ENCODE measurements around the gene ESRRA. TPM values are rescaled to one million over a fixed set of nuclear protein-coding genes. Genes with fewer than 3 reads are reported as not detected.

ESRRA gene
- total and polyA plus RNA-seq, 4 donors = 10.8 to 88.4 (median 73.0) TPM

- 91 to 94% methylated on average over 11 of the region's 11 CpGs for WGBS, 2 donors
- H3K9ac ChIP-seq (ENCODE audit: insufficient read depth in 1 of 2, low read length in 2 of 2) = no peak overlapping the region
- H3K9me3 ChIP-seq (ENCODE audit: control insufficient read depth in 4 of 4, insufficient read depth in 3 of 4, low read length in 3 of 4) = no peaks in the 10 kb centered on the region
- ATAC-seq (ENCODE audit: insufficient read depth, low FRiP score) = no peak
- no peak overlapping the region for H3K27ac ChIP-seq (ENCODE audit: low read depth in 1 of 2, low read length in 1 of 2)
- peaks cover 0 to 10% (median 0%) of the 10 kb centered on the region in 5 donors for H3K4me1 ChIP-seq (ENCODE audit: control insufficient read depth in 5 of 5, insufficient read depth in 5 of 5, low read length in 5 of 5)
- no peak for TF ChIP-seq CTCF (IDR thresholded peaks at IDR 0.05; ENCODE audit: control extremely low read depth, extremely low read depth)
- peaks cover 0 to 19% (median 0%) of the 10 kb centered on the region in 4 donors for H3K36me3 ChIP-seq (ENCODE audit: control insufficient read depth in 4 of 4, insufficient read depth in 4 of 4, low read length in 4 of 4)
- no peak overlapping the region for H3K4me3 ChIP-seq
- no peak for DNase-seq
- H3K27me3 ChIP-seq (ENCODE audit: control insufficient read depth in 3 of 3, insufficient read depth in 3 of 3, low read length in 2 of 3) = no peaks in the 10 kb centered on the region
These were observed 19.6 kb downstream of the ESRRA start for GRCh38 chr11:64324692-64325469.

GRCh38 chr11:64327375-64327774, 22.1 kb downstream of the ESRRA start:
- Histone ChIP-seq H3K27ac (ENCODE audit: low read depth in 1 of 2, low read length in 1 of 2) (no peak overlapping the region), H3K4me1 (ENCODE audit: control insufficient read depth in 5 of 5, insufficient read depth in 5 of 5, low read length in 5 of 5) (peaks cover 0 to 9% (median 0%) of the 10 kb centered on the region in 5 donors), H3K27me3 (ENCODE audit: control insufficient read depth in 3 of 3, insufficient read depth in 3 of 3, low read length in 2 of 3) (no peaks in the 10 kb centered on the region), H3K9me3 (ENCODE audit: control insufficient read depth in 4 of 4, insufficient read depth in 3 of 4, low read length in 3 of 4) (no peaks in the 10 kb centered on the region), H3K36me3 (ENCODE audit: control insufficient read depth in 4 of 4, insufficient read depth in 4 of 4, low read length in 4 of 4) (peaks cover 0 to 8% (median 0%) of the 10 kb centered on the region in 4 donors), H3K9ac (ENCODE audit: insufficient read depth in 1 of 2, low read length in 2 of 2) (no peak overlapping the region), H3K4me3 (no peak overlapping the region)
- TF ChIP-seq CTCF (IDR thresholded peaks at IDR 0.05; ENCODE audit: control extremely low read depth, extremely low read depth) = no peak
- WGBS, 2 donors = 86 to 90% methylated on average over 2 of the region's 2 CpGs
- no peak for DNase-seq
- no peak for ATAC-seq (ENCODE audit: insufficient read depth, low FRiP score)

GRCh38 chr11:64327993-64328392, 22.7 kb downstream of the ESRRA start:
- Histone ChIP-seq H3K27ac (ENCODE audit: low read depth in 1 of 2, low read length in 1 of 2) (no peak overlapping the region), H3K4me1 (ENCODE audit: control insufficient read depth in 5 of 5, insufficient read depth in 5 of 5, low read length in 5 of 5) (peaks cover 0 to 3% (median 0%) of the 10 kb centered on the region in 5 donors), H3K9me3 (ENCODE audit: control insufficient read depth in 4 of 4, insufficient read depth in 3 of 4, low read length in 3 of 4) (no peaks in the 10 kb centered on the region), H3K4me3 (no peak overlapping the region), H3K9ac (ENCODE audit: insufficient read depth in 1 of 2, low read length in 2 of 2) (no peak overlapping the region), H3K36me3 (ENCODE audit: control insufficient read depth in 4 of 4, insufficient read depth in 4 of 4, low read length in 4 of 4) (peaks cover 0 to 2% (median 0%) of the 10 kb centered on the region in 4 donors), H3K27me3 (ENCODE audit: control insufficient read depth in 3 of 3, insufficient read depth in 3 of 3, low read length in 2 of 3) (no peaks in the 10 kb centered on the region)
- ATAC-seq (ENCODE audit: insufficient read depth, low FRiP score) = no peak
- DNase-seq = no peak
- TF ChIP-seq CTCF (IDR thresholded peaks at IDR 0.05; ENCODE audit: control extremely low read depth, extremely low read depth) = no peak
- 88 to 91% methylated on average over 3 of the region's 3 CpGs for WGBS, 2 donors

Data from lung (tissue), 12 donors.